Measurements from ENCODE around the gene FAM168A.

Gene FAM168A

GRCh38 chr11:73358071-73358470 lies 239.8 kb downstream of the FAM168A start:
- no peak for FAIRE-seq
- no peak for DNase-seq (ENCODE audit: insufficient read length, low spot score)

GRCh38 chr11:73356979-73357860 lies 240.7 kb downstream of the FAM168A start:
- no peak for DNase-seq (ENCODE audit: insufficient read length, low spot score)
- peak; percentile 9 for FAIRE-seq

GRCh38 chr11:73355109-73355508 lies 242.8 kb downstream of the FAM168A start:
- DNase-seq (ENCODE audit: insufficient read length, low spot score) (no peak), FAIRE-seq (peak; percentile 20)

GRCh38 chr11:73353422-73353821 lies 244.5 kb downstream of the FAM168A start:
- DNase-seq (ENCODE audit: insufficient read length, low spot score): no peak
- no peak for FAIRE-seq

GRCh38 chr11:73350908-73351636 lies 246.8 kb downstream of the FAM168A start:
- FAIRE-seq (peak; percentile 49), DNase-seq (ENCODE audit: insufficient read length, low spot score) (peak; percentile 91)

Data from HTR-8/SVneo (cell line).